Fibroblast of villous mesenchyme (primary cell): ENCODE measurements around the gene NOP14. TPM values are rescaled to one million over a fixed set of nuclear protein-coding genes. Genes with fewer than 3 reads are reported as not detected.
A peak's percentile ranks its signal among the peaks of the same experiment; 100 is the strongest.

Experiments used
- DNase-seq: peaks from one replicate; pipeline ENCODE4 v3.0.0-alpha.2; 2010; ENCODE audit warnings: low read depth
- H3K4me3 ChIP-seq: 2 replicates; pipeline ENCODE4 v1.5.1; 2011; ENCODE audit warnings: low read depth, mild to moderate bottlenecking, low read length
- total RNA-seq: library from RNA; depleted of rRNA; stranded (reverse); fragments of >200 nt; gene quantifications from 2 replicates; pipeline ENCODE4 v1.2.3, GENCODE V29; 2012
- TF ChIP-seq, protein P1 (sequence below): IDR thresholded peaks from 2 replicates; pipeline ENCODE4 v1.5.1; 2012; ENCODE audit warnings: low read depth, mild to moderate bottlenecking, low read length; ENCODE audit not compliant: insufficient read depth

The NOP14 gene
- total RNA-seq, 1 donor = 26.3 TPM

DNA sequence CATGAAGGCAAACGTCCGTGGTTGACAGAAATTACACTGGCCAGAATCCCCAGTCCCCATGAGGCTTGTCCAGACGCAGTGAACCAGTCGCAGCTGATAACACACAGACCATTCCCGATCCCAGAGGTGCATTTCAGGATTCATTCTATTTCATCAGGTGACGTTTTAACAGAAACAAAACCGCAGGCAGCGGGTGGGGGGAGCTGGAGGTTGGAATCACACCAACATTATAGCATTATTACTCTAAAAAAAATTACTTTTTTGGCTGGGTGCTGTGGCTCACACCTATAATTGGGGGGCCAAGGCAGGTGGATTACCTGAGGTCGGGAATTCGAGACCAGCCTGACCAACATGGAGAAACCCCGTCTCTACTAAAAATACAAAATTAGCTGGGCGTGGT lies 25.2 kb downstream of the NOP14 start:
- no peak overlapping the region for H3K4me3 ChIP-seq
- DNase-seq = no peak
- TF ChIP-seq, protein P1, sequence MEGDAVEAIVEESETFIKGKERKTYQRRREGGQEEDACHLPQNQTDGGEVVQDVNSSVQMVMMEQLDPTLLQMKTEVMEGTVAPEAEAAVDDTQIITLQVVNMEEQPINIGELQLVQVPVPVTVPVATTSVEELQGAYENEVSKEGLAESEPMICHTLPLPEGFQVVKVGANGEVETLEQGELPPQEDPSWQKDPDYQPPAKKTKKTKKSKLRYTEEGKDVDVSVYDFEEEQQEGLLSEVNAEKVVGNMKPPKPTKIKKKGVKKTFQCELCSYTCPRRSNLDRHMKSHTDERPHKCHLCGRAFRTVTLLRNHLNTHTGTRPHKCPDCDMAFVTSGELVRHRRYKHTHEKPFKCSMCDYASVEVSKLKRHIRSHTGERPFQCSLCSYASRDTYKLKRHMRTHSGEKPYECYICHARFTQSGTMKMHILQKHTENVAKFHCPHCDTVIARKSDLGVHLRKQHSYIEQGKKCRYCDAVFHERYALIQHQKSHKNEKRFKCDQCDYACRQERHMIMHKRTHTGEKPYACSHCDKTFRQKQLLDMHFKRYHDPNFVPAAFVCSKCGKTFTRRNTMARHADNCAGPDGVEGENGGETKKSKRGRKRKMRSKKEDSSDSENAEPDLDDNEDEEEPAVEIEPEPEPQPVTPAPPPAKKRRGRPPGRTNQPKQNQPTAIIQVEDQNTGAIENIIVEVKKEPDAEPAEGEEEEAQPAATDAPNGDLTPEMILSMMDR = no peak

DNA sequence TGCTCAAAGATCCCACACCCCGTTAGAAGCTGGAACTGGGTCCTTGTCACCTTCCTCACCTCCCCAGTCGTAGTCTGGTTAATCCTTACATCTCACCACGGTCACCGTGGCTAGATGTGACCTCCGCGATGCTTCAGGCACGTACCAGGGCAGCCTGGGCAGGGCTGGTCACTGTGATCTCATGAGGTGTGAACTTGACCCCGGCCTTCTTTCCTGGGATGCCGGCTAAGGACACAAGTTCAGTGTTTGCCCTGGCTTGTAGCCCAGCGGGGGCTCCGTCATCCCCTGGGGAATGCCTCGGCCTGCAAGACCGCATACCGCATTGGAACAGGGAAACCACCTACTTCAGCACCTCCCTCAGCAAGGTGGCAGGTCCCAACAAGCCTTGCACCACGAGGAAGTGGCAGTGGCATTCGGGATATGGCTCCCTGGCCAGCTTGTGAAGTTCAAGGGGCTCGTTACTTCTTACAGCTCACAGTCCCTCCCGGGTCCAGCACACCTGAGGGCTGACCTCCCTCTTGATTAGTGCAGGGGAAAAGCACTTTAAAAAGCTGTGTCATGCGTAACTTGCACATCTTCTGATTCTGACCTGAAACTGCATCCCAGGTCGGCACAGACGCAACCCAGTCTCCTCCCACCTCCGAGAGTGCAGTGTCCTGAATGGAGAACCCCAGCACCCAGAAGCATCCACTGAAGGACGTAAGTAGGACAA lies 25.9 kb downstream of the NOP14 start:
- TF ChIP-seq, protein P1 = no peak
- no peak overlapping the region for H3K4me3 ChIP-seq
- no peak for DNase-seq

DNA sequence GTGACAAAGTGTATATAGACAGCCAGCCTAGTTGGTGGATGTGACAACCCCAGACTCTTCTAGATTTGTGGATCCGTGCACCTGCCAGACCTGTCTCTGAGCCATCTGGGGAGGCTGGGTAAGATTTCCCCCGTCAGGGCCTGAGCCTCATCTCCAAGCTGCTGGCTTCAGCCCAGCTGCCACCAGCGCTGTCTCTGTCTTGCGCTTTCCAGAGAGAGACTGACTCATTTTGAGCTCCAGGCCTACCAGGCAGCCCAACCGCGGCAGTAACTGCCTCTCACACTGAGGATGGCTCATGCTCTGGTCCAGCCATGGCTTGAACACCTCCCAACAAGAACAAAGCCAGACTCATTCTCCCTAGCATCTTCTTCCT lies 26.4 kb downstream of the NOP14 start:
- TF ChIP-seq, protein P1 = no peak
- DNase-seq = peak; percentile 66
- H3K4me3 ChIP-seq = no peak overlapping the region

DNA sequence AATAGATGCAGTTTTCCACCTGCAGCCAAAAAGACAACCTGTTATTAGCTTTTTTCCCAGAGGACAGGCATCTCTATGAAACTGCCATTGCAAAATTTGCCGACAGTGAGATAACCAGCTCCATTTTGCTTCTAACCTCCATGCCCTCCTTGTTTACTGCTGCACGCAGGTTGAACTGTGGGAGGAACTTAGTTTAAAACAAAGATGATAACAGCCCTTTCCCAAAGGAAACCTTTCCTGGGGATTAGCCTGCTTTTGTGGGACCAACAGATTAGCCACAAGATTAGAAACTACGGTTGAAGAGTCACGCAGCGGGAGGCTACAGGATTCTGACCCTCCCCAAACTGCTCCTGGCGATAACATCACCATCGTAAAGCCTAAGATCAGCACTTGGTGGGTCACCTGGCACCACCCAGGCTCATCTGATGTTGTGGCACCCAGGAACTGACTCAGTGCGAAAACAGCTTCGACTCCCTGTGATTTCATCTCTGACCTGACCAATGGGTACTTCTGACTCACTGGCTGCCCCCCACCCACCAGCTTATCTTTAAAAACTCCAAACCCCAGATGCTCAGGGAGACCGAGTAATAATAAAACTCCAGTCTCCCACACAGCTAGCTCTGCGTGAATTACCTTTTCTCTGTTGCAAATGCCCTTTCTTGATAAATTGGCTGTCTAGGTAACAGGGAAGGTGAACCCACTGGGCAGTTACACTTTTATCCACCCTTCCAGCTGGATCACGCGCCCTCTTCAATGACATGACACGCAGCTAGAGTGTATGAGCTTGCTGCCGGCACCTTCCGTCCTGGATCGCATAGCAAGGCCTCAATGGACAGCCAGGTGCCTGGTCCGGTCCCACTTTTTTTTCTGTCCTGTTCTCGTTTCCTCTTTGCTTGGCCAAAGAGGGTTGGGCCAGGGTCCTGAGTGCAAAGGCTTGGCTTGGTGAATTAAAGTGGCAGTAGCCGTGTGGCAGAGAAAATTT lies 27.2 kb downstream of the NOP14 start:
- peak overlapping the region; percentile 86 for H3K4me3 ChIP-seq
- TF ChIP-seq, protein P1 = no peak
- DNase-seq = peak; percentile 87

DNA sequence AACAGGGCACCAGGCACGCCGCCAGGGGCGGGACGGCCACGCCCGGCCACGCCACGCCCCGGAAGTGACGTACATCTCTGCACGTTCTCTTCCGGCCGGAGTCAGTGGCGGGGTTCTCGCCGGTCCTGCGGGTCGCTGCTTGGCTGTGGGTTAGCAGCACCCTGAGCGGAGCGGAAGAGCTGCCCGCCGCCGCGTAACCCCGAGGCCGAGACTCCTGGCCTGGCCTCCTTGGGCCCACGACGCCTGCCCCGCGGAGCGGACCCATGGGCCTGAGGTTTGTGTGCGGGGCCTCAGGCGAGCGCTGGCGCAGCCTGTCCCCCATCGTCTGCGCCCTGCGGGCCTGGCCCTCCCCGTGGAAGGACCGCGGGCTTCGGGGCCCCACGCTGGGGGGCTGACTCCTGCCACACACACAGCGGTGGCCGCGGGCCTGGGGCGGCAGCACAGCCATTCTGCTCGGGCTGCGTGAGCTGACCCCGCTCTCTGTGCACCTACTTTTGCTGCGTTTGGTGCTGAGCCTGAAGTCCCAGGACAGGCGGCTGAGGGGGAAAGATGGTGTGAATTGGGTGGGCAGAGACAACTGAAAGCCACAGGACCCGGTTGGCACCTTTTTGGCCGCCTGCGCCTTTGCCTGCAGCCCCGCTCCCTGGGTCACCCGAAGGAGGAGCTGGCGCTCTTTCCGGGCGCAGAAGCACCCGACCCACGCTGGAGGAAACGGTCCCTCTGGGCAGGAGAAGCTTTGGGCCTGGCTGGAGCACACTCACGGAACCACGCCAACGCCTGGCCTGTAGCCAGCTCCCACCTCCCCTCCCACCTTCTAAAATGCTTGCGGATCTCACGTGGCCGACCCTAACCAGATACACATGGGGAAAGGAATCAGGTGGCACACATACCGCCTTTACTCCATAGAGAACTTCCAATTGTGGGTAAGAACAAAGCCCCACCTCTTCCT lies 28.1 kb downstream of the NOP14 start:
- peak overlapping the region; percentile 86 for H3K4me3 ChIP-seq
- TF ChIP-seq, protein P1 = peak; percentile 17
- peak; percentile 92 for DNase-seq

DNA sequence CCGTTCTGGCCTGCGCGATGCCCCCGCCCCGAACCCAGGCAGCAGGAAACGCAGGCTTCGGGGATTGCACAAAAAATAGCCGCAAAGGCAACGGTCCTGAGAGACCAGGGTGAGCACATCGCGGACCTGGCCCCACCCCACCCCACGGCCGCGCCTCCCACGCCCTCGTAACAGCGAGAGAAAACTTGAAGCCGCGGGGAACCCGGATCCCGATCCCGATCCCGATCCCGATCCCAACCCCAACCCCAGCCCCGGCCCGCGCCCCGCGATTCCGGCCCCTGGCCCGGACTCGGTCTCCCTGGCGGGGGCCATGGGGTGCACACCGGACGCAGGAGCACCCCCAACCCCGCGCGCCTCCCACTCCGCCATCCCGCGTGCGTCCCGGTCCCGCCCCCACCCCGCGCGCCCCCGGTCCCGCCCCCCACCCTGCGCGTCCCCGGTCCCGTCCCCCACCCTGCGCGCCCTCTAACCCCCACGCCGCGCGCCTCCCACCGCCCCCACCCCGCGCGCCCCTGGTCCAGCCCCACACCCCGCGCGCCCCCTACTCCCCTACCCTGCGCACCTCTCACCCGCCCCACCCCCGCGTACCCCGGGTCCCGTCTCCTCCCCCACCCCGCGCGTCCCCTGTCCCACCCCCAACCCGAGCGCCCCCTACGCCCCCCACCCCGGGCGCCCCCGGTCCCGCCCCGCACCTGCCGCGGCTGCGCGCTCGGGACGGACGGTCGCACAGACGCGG lies 29.0 kb downstream of the NOP14 start:
- DNase-seq = peak; percentile 72
- TF ChIP-seq, protein P1 = no peak
- peak overlapping the region; percentile 86 for H3K4me3 ChIP-seq
